HUES48 (cell line): ENCODE data around the gene FBXO5.

ENCODE experiments used
- H3K27ac ChIP-seq: one replicate; pipeline ENCODE4 v1.7.0; 2013; ENCODE audit warnings: low read depth, low read length, inconsistent platforms
- H3K27me3 ChIP-seq: 2 replicates; pipeline ENCODE4 v1.6.1; 2013; ENCODE audit warnings: mild to moderate bottlenecking, low read length; ENCODE audit not compliant: control insufficient read depth, insufficient read depth
- H3K36me3 ChIP-seq: 2 replicates; pipeline ENCODE4 v1.6.1; 2013; ENCODE audit warnings: low read length; ENCODE audit not compliant: control insufficient read depth, insufficient read depth
- H3K4me1 ChIP-seq: 2 replicates; pipeline ENCODE4 v1.6.1; 2013; ENCODE audit warnings: mild to moderate bottlenecking, low read length; ENCODE audit not compliant: control insufficient read depth, insufficient read depth
- H3K4me3 ChIP-seq: 2 replicates; pipeline ENCODE4 v1.5.1; 2013; ENCODE audit warnings: mild to moderate bottlenecking, low read depth, low read length
- H3K9ac ChIP-seq: 2 replicates; pipeline ENCODE4 v1.6.1; 2013; ENCODE audit warnings: mild to moderate bottlenecking, low read depth, low read length, moderate library complexity
- H3K9me3 ChIP-seq: 2 replicates; pipeline ENCODE4 v1.6.1; 2013; ENCODE audit warnings: low read length; ENCODE audit not compliant: control insufficient read depth, insufficient read depth

Gene FBXO5, protein sequence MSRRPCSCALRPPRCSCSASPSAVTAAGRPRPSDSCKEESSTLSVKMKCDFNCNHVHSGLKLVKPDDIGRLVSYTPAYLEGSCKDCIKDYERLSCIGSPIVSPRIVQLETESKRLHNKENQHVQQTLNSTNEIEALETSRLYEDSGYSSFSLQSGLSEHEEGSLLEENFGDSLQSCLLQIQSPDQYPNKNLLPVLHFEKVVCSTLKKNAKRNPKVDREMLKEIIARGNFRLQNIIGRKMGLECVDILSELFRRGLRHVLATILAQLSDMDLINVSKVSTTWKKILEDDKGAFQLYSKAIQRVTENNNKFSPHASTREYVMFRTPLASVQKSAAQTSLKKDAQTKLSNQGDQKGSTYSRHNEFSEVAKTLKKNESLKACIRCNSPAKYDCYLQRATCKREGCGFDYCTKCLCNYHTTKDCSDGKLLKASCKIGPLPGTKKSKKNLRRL

DNA sequence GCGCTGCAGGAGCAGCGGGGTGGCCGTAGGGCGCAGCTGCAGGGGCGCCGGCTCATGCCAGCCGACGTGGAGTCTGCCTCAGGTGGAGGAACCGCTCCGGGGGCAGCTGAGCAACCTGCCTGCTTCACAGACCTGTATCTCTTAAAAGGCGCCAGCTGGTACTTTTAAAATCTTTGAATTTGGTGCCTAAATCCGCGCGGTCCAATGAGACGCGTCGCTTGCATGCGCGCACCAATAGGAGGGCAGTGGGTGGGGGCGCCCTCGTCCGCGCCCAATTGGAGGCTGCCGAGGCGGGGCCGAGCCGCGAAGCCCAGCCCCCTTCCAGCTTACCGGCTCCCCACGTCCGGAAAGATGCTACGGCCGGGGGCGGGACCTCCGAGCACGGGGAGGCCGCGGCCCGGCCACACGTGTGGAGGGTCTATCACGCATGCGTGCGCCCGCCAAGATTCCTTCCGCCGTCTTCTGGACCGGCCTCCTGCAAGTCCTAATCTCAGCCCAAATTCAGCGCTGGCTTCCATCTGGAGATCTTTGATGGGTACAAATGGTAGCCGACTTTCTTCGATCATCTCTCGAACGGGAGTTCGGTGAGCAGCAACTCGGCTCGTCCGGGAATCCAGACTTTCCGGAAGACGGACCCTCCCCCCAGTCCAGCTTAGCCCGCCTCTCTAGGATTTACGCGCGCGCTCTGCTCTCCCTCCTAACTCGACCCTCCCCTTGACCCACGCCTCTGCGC lies at the start of gene FBXO5:
FBXO5 (minus strand) TSS at position 138 of the 733 bp plus-strand sequence; CDS start at position 56, 82 bp downstream.
- peak within 1 kb of the TSS; percentile 97 for H3K27ac ChIP-seq
- peak within 1 kb of the TSS; percentile 71 for H3K4me3 ChIP-seq
- no peaks in the 10 kb centered on the region for H3K27me3 ChIP-seq
- H3K4me1 ChIP-seq, result peaks cover 33% of the 10 kb centered on the region
- H3K9me3 ChIP-seq, result no peaks in the 10 kb centered on the region
- peak within 1 kb of the TSS; percentile 96 for H3K9ac ChIP-seq
- peaks cover 21% of the 10 kb centered on the region for H3K36me3 ChIP-seq

DNA sequence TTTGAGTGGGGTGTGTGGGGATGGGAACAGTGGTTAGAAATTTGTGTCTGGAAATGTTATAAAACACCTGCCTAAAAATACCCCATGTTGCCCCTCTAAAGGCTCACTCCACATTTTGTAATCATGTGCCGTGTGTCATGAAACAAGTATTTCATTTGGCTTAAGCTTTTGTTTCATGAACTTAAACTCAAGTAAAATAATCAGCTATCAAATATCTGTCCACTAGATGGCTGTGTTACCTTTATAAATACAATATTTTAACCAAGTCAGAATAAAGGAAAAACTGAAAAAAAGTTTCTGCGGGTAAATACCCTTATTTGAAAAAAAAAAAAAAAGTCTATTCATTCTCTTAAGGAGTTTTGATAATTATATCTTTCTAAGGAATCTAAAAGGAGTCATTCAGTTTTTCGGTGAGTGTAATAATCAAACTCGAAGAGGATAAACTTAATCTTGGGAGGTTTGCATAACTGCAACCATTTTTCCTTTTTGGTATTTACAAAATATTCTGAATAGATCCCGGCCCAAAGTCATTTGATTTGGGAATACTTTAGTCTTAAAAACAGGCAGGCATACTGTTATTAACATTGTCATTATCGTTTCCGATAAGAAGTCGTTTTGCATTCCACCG lies 49.5 kb upstream of the FBXO5 start:
- no peak overlapping the region for H3K9ac ChIP-seq

DNA sequence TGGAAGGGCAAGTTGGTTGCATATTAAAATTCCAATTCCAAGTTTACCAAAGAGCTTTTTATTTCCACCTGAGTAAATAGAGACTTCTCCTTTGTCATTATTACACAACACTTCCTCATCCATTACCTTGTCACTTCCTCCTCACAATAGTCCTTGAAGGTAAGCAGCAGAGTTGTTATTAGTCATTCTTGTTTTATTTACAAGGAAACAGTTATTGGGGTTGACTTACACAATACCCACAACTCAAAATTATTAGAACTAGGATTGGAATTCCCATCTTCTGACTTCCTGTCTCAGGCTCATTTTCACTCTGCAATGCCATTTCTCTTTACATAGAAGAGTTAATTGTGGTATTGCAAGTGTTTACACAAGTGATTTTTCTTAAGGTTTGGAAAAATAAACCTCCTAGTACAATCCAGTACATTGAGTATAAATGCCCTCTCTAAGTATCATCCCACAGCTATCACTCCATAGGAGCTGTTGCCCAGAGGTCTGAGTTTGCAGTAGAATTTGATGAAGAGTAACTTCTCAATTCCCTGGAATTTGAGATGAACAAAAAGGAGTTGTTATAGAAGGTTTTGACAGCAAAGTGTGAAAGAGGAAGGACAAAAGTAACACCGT lies 48.6 kb upstream of the FBXO5 start:
- Histone ChIP-seq H3K27ac (peak overlapping the region; percentile 20), H3K4me3 (no peak overlapping the region), H3K36me3 (no peaks in the 10 kb centered on the region), H3K9ac (no peak overlapping the region), H3K27me3 (no peaks in the 10 kb centered on the region), H3K4me1 (peaks cover 18% of the 10 kb centered on the region), H3K9me3 (no peaks in the 10 kb centered on the region)

More for the DNA sequence above, 49.5 kb upstream of the FBXO5 start:
- no peak overlapping the region for H3K27ac ChIP-seq
- H3K9me3 ChIP-seq, result no peaks in the 10 kb centered on the region
- no peaks in the 10 kb centered on the region for H3K36me3 ChIP-seq
- no peak overlapping the region for H3K4me3 ChIP-seq
- peaks cover 18% of the 10 kb centered on the region for H3K4me1 ChIP-seq
- H3K27me3 ChIP-seq, result no peaks in the 10 kb centered on the region

DNA sequence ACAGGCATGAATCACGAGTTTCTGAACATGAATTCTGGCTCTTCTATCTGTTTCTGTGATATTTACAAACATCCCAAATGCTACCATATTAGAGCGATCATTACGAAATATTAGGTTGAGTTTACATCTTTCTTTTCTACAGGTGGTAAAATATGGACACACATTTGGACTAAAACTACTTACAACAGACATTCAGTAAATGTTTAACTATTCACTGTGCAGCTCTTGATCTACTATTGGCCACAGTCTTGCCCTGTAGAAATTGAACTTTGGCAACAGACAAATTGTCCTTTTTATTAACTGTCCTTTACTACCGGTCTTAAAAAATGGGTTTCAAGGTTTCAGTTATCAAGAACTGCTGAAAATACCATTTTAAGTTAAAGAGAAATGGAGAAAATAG lies 46.1 kb upstream of the FBXO5 start:
- no peak overlapping the region for H3K4me3 ChIP-seq
- H3K36me3 ChIP-seq, result no peaks in the 10 kb centered on the region
- H3K9ac ChIP-seq, result no peak overlapping the region
- peaks cover 18% of the 10 kb centered on the region for H3K4me1 ChIP-seq
- H3K9me3 ChIP-seq, result no peaks in the 10 kb centered on the region
- H3K27ac ChIP-seq, result no peak overlapping the region
- H3K27me3 ChIP-seq, result no peaks in the 10 kb centered on the region

DNA sequence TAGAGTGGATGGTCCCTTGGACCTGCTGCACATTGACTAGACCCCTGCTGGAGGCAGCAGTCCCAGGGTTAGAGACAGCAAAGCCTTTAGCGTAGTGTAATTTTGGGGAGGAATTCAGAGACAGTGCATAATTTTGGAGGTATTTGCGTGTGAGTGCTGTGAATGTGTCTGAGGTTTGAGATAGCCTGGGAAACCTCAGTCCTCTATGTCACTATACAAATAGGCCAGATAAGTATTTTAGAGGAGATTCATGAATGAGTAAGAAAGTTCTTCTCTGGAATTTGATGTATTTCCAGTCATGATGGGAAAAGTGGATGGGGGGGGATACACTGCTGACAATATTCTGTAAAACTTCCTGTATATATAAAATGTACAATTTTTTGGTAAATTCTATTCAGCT lies 45.4 kb upstream of the FBXO5 start:
- Histone ChIP-seq H3K4me1 (peaks cover 18% of the 10 kb centered on the region), H3K27ac (no peak overlapping the region), H3K27me3 (no peaks in the 10 kb centered on the region), H3K36me3 (no peaks in the 10 kb centered on the region), H3K9me3 (no peaks in the 10 kb centered on the region), H3K4me3 (no peak overlapping the region), H3K9ac (no peak overlapping the region)

DNA sequence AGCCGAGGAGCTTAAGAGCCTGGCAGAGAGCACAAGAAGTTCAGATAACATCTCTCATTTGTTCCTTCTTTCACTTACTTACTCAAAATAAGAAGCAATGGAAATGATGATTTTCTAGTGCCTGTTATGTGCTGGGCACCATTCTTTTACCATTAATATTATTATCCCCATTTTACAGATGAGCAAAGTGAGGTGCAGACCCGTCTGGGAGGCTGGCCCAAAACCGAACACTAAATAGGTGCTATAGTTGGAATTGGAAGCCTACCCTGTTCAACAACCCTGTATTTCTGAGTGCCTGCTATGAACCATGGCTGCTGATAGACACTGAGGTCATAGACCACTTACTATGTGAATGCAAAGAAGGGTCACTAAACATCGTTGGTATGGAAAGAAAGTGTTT lies 44.6 kb upstream of the FBXO5 start:
- Histone ChIP-seq H3K4me3 (no peak overlapping the region), H3K9me3 (no peaks in the 10 kb centered on the region), H3K36me3 (no peaks in the 10 kb centered on the region), H3K4me1 (peaks cover 18% of the 10 kb centered on the region), H3K27me3 (no peaks in the 10 kb centered on the region), H3K27ac (no peak overlapping the region), H3K9ac (no peak overlapping the region)

DNA sequence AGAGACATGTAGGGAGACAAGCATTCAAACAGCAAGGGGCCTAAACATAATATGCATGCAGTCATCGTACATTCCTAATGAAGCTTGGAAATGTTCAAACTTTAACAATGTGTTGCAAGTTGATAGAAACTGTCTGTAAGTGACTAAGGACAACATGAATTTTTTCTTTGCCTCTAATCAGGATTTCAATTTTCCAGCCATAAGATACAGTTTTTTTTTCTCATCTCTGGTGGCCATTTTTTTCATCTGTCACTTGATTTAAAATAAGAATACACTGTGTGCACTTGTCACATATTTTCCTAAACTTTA lies 41.8 kb upstream of the FBXO5 start:
- Histone ChIP-seq H3K9me3 (no peaks in the 10 kb centered on the region), H3K4me1 (no peaks in the 10 kb centered on the region), H3K36me3 (no peaks in the 10 kb centered on the region), H3K9ac (no peak overlapping the region), H3K4me3 (no peak overlapping the region), H3K27me3 (no peaks in the 10 kb centered on the region), H3K27ac (no peak overlapping the region)

DNA sequence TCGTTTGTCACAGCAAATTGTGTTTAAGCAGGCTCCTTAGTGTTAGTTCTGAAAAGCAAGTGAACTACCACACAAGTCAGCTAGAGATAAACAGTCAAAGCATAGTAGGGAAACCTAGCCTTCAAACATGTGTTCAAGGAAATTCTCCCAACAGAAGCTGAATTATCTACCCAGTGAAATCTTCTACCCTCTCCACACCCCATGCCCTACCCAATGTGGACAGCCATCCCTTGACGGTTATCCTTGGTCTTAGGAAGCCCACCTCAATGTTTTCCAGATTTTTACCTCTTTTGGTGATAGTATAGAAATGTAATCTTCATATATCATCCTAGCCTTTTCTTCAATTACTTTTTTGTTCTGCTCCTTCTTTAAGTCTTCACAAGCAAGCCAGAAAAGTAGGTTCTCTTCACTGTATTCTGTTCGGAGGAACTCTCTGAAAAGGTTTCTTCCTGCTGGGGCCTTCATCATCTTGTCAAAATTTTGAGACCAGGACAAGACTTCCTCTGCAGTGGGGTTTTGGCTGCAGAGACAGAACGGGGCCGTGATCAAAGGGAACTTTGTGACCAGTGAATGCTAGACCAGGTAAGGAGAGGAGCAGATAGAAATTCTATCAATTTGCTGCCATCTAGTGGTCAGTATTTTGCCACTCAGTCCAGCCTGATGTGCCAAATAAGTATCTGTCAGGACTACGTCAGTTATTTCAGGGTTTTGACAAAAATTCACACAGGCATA lies 41.3 kb upstream of the FBXO5 start:
- Histone ChIP-seq H3K9ac (no peak overlapping the region), H3K27ac (no peak overlapping the region), H3K4me3 (no peak overlapping the region), H3K36me3 (no peaks in the 10 kb centered on the region), H3K4me1 (no peaks in the 10 kb centered on the region), H3K27me3 (no peaks in the 10 kb centered on the region), H3K9me3 (no peaks in the 10 kb centered on the region)

DNA sequence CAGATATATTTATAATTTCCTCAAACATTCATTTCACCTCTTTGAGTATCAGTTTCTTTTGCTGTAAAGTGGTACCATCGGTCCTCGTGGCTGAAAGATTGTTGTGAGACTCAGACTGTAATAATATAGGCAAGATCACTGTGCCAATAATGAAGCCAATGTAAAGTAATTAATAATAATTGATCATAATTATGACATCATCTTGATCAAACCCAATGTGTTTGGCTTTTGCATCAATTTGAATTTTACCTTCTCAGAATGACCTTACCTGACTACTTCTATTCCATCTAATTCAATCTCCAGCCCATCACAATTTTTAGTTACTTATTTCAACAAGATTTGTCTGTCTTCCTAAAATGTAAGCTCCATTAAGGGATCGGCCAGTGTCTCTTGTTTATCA lies 35.5 kb upstream of the FBXO5 start:
- H3K9me3 ChIP-seq, result no peaks in the 10 kb centered on the region
- no peaks in the 10 kb centered on the region for H3K4me1 ChIP-seq
- no peak overlapping the region for H3K9ac ChIP-seq
- H3K27ac ChIP-seq, result no peak overlapping the region
- H3K27me3 ChIP-seq, result no peaks in the 10 kb centered on the region
- no peak overlapping the region for H3K4me3 ChIP-seq
- H3K36me3 ChIP-seq, result no peaks in the 10 kb centered on the region

DNA sequence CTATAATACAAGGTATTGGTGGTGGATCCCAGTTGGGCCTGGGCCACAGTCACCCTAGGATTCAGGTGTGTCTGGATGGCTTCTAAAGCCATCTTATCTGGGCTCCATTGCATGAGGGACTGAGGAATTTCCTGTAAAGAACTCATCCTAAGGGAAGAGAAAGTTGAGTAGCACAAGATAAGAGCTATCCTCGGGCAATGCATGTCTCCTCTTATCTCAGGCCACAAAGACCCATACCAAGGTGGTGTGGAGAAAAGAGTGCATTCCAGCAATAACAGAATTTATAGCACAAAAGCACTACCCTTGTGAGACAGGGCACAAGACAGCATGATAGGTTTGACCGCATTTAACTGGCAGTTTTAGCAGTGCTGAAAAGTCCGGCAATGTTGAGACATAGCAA lies 34.0 kb upstream of the FBXO5 start:
- Histone ChIP-seq H3K27ac (no peak overlapping the region), H3K4me1 (no peaks in the 10 kb centered on the region), H3K9me3 (no peaks in the 10 kb centered on the region), H3K36me3 (no peaks in the 10 kb centered on the region), H3K27me3 (no peaks in the 10 kb centered on the region), H3K4me3 (no peak overlapping the region), H3K9ac (no peak overlapping the region)
